Activated CD4-positive, CD25-positive, alpha-beta regulatory T cell treated with anti-CD3 and anti-CD28 coated beads, Interleukin-2, amount 50 U/mL, for 16 hours (primary cell): Measurements from ENCODE around the gene CHRNA1.

ENCODE experiments used
- DNase-seq: peaks from one replicate; pipeline ENCODE4 v3.0.0-alpha.2; 2020; ENCODE audit warnings: low read depth, low spot score

Gene CHRNA1

DNA sequence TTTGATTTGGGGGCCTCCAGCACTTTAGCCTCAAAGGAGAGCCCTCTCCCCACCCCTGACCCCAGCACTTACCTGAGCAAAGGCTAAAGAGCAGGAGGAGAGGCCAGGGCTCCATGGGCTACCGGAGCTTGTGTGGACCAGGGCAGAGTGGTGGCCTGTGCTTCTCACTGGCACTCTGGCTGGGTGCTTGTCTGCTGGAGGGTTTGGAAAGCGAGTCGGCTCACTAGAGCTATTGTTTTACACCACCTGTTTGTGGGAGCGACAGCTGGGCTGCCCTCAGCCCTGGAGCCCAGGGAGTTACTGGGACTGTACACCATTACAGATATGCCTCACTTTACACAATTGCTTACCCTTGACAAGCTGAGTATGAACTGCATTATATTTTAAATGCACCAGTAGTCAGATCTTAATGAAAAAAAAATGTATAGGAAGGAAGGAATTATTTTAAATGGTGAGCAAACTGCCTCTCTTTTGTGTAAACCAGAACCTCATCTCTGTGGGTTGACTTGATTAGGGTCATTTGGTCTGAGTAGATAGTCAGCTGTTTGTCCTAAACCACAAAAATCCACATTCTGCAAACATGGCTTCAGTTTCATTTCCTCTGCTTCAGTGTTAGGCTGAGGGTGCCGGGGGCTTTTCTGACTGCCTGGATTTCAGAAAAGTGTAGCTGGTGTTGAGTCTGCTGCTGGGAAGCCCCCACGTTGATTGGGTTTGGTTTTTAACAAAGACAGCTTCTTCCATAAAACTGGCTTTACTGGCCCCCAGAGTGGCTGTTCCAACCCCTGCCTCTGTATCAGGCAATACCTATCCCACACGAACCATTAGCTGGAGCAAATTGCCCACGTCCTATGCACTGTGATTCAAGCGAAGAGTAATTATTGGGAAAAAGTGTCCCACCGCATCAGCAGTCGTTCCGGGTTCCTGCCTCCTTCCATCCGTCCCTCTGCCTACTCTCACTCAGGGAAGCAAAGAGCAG lies at the start of gene CHRNA1:
CHRNA1 (minus strand) TSS at position 193 of the 976 bp plus-strand sequence; CDS start at position 115, 78 bp downstream.
- no peak for DNase-seq

DNA sequence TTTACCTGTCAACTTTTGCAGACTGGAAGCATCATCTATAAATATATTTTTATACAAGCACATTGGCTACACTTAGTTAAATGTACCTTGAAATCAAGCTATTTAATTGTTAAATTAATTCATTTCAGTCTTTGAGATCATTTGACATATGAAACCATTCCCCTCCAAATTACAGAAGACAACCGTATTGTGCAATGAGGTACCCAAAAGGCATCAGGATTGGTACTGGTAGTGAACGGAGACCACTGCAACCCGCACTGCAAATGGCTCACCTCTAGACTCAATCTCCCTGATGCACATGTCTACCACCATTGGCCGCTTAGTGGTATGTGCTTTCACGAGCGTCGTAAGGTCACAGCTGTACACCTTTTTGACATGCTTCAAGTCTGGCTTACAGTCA lies 47.8 kb upstream of the CHRNA1 start:
- no peak for DNase-seq

DNA sequence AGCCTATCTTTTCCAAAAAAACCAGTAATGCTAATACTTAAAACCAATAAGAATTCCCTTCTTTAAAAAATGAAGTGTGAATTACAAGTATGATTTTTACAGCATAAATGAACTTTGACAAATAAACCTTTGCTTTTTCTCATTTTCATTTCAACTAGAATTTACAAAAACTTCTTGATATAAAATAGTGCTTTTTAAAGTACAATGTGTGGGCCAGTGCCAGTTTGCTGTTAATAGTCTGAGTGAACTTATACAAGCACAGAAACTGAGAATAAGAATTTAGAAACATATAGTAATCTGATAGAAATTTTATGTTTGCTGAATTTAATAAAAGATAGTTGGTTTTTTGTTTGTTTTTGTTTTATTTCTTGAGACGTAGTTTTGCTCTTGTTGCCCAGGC lies 43.7 kb upstream of the CHRNA1 start:
- no peak for DNase-seq

DNA sequence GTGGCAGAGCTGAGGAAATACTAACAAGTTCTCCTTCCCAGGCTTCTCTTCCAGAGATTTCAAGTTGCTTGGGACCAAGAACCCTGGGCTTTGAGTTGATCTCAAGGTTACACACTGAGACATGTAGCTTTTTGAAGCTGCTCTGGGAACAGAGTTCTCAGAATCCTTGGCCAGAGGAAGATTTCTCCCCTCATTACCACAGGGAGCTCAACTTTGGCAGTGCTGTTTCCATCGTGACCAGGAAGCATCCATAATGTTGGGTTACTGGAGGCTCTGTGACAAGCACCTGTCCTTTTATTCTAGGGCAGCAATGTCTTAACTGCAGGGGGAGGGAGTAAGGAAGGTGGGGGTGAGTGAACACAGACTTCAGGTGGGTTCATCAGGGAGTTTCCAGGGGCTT lies 41.5 kb upstream of the CHRNA1 start:
- DNase-seq: no peak

GRCh38 chr2:174802459-174802858 lies 38.2 kb upstream of the CHRNA1 start:
- no peak for DNase-seq

- DNase-seq: no peak
These were observed 36.3 kb upstream of the CHRNA1 start for GRCh38 chr2:174800436-174801205.

- no peak for DNase-seq
These were observed 34.5 kb upstream of the CHRNA1 start for GRCh38 chr2:174798801-174799200.

- DNase-seq: no peak
These were observed 33.6 kb upstream of the CHRNA1 start for GRCh38 chr2:174797781-174798276.

- no peak for DNase-seq
These were observed 32.1 kb upstream of the CHRNA1 start for GRCh38 chr2:174796319-174796771.

DNA sequence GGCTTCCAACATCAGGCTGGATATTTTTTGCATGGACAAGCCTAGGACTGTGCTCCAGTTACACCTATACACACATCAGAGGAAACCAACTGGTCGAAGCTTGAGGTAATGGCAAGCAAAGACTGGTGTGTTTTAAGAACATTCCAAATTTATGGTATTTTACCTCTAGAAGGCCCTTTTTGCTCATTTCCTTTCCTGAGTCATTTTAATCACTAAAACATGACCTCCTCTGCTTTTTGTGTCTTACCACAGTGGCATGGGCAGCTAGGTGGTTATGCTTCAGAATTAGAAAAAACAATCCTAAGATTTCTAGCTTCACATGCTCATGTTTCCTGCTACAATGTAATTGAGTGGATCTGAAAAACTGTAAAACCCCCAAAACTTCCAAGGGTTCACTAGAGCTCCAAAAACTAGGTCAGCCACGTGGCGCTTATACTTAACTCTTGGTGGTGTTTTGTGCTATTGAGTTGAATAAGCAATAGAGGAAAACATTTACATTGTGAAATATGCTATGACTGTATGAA lies 30.6 kb upstream of the CHRNA1 start:
- DNase-seq: no peak

DNA sequence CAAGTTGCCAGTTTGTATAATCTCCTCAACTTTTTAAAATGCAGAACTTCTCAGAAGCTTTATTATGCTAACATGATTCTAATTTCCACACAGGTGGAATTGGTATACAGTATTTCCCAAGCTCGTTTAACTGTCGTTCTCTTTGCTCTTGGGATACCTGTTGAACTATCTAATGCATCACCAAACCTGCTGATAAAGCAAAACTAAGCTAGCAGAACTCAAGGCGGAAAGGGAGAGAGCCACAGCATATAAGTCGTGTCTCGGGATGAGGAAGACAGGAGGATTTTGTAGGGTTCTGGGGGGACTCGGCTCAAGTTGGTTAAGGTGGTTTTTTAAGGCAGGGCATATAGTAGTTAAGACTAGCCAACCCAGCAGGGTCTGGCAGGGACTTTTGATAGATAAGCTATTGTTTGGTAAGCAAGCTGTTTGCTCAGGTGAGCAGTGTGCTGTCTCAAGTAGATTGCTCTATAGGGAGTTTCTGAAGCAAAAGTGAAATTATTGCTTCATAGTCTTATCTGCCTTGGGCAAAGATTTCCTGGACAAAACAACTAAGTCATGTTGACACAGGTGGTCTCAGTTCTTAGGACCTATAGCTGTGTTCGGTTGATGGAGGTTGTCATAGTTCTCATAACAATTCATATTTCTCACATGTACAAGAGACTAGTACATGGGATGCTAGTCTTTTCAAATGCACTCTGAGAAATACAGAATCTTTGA lies 28.2 kb upstream of the CHRNA1 start:
- no peak for DNase-seq

- DNase-seq: no peak
These were observed 27.5 kb upstream of the CHRNA1 start for GRCh38 chr2:174791746-174792280.

GRCh38 chr2:174791020-174791419 lies 26.7 kb upstream of the CHRNA1 start:
- DNase-seq: no peak

DNA sequence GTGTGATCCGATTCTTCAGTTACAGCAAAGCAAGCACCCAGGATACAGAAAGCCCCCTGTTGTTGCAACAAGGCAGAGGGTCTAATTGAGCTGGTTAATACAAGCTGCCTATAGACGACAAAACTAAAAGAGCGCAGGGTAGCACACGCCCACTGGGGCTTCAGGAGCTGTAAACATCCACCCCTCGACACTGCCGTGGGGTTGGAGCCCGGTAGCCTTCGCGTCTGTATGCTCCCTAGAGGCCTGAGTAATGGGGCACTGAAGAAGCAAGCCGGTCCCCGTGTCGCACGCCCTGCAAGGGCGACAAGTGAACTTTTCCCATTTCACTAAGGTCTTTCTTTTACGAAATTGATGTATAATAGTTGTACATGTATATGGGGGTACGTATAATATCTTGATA lies 24.7 kb upstream of the CHRNA1 start:
- no peak for DNase-seq

DNA sequence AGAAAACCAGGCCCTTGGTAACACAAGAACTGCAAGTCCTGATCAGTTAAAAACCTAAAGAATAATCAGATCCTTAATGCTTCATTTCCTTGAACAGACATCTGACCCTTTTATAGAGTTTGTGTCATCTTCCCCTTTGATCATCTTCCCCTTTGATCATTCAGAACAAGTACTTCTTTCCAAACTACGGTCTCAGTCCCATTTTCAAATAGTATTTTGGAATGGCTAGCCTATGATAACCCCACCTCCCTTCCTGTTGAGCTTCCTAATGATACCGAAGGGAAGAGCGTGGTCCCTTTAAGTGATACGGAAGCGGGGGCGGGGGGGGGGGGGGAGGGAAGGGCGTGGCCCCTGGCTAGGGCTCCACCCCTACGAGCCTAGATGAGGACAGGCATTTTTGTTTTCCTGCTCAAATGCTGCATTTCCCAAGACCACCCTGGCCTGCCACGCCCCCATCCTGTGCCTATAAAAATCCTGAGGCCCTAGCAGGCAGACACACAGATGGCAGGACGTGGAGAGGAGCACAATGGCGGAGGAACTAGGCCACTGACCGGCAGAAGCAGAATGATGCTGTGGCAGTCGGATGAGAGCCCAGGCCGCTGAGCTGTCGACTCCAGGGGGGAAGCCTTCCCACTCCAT lies 24.1 kb upstream of the CHRNA1 start:
- DNase-seq: no peak

DNA sequence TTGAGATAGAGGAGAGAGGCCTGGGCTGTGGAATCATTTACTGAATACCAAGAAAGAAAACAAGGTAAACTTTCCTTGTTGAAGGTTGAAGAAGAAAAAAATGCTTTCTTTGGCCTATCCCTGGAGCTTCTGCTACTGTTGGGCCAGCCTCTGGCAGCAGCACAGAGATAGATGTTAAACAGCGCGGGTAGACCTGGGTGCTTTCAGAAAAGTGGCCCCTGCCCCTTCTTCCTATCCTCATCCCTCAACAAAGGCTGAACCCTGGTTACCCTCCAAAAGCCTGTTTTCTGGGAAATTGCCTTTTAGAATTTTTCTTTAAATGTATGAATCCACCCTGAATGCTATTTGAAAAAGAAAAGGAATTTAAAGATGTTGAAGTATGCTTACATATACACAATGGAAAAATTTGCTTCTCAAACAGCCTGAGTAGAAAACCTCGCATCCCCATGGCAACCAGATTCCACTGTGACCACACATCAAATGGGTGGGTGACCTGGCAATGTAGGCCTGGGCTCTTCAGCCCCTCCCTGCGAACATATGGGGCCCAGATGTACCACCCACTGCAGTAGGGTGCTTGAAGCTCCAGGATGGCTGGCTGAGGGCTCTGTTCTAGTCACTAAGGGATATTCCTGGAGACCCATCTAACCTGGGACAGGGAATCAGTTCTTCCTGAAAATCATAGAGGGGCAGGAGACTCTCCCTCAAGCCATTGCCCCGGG lies 23.4 kb upstream of the CHRNA1 start:
- DNase-seq: no peak

GRCh38 chr2:174786066-174786725 lies 21.9 kb upstream of the CHRNA1 start:
- DNase-seq: no peak

- DNase-seq: no peak
These were observed 21.2 kb upstream of the CHRNA1 start for GRCh38 chr2:174785481-174785880.

DNA sequence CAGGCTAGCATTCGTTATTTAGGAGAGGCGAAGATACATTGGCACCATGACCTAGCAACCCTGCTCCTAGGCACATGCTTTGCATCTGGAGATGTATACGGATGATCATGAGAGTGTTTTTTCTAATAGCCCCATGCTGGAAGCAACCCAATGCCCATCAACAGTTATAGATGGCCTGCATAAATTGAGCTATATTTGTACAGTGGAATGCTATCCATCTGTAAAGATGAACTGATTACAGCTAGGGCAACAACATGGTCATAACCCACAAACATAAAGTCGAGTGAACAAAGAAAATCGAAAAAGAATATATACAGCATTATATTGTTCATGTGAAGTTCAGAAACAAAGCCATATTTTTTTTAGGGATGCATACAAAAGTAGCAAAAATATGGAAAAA lies 20.6 kb upstream of the CHRNA1 start:
- DNase-seq: no peak
